GM23338 (cell line): ENCODE measurements around the gene PITX1. TPM values are rescaled to one million over a fixed set of nuclear protein-coding genes. Genes with fewer than 3 reads are reported as not detected.

ENCODE experiments used
- ATAC-seq: fragments of 200-7000 bp; cut with Tn5 transposase; 3 replicates; pipeline ENCODE4 v1.9.1; 2020
- DNase-seq: peaks from one replicate; pipeline ENCODE4 v3.0.0-alpha.2; 2015; ENCODE audit warnings: low spot score
- H2AFZ ChIP-seq: fragments of 200-600 bp; sonication (generic); 2 replicates; pipeline ENCODE4 v1.8.0; 2016; ENCODE audit warnings: antibody characterized with exemption, mild to moderate bottlenecking, moderate library complexity
- H3F3A ChIP-seq: fragments of 200-600 bp; sonication (generic); replicated peaks from 2 replicates; pipeline ENCODE4 v1.8.0; 2017; ENCODE audit warnings: antibody characterized with exemption, mixed run types, low read depth
- H3K27ac ChIP-seq: fragments of 200-600 bp; sonication (generic); 2 replicates; pipeline ENCODE4 v1.6.1; 2016; ENCODE audit warnings: low read depth
- H3K27me3 ChIP-seq: fragments of 200-600 bp; sonication (generic); 2 replicates; pipeline ENCODE4 v1.8.0; 2016; ENCODE audit warnings: mild to moderate bottlenecking, mixed run types, moderate library complexity; ENCODE audit not compliant: insufficient read depth
- H3K36me3 ChIP-seq: fragments of 200-600 bp; sonication (generic); 2 replicates; pipeline ENCODE4 v1.8.0; 2016; ENCODE audit warnings: mild to moderate bottlenecking; ENCODE audit not compliant: insufficient read depth
- H3K4me1 ChIP-seq: fragments of 200-600 bp; sonication (generic); 2 replicates; pipeline ENCODE4 v1.8.0; 2016; ENCODE audit warnings: mild to moderate bottlenecking, moderate library complexity; ENCODE audit not compliant: insufficient read depth
- H3K4me2 ChIP-seq: fragments of 200-600 bp; sonication (generic); 2 replicates; pipeline ENCODE4 v1.7.1; 2017; ENCODE audit warnings: mixed run types
- H3K4me3 ChIP-seq: fragments of 200-600 bp; sonication (generic); 2 replicates; pipeline ENCODE4 v1.6.1; 2016; ENCODE audit warnings: mixed run types
- H3K79me2 ChIP-seq: fragments of 200-600 bp; sonication (generic); replicated peaks from 2 replicates; pipeline ENCODE4 v1.8.0; 2017; ENCODE audit warnings: mild to moderate bottlenecking; ENCODE audit not compliant: insufficient read depth
- H3K9me2 ChIP-seq: fragments of 200-600 bp; sonication (generic); 2 replicates; pipeline ENCODE4 v1.8.0; 2017; ENCODE audit not compliant: insufficient read depth
- H4K20me1 ChIP-seq: fragments of 200-600 bp; sonication (generic); replicated peaks from 2 replicates; pipeline ENCODE4 v1.8.0; 2017; ENCODE audit warnings: mild to moderate bottlenecking; ENCODE audit not compliant: insufficient read depth
- H3K27ac Mint-ChIP-seq: 2 replicates; pipeline ENCODE4 v1.8.0; 2020; ENCODE audit warnings: inconsistent platforms, mild to moderate bottlenecking, moderate library complexity, mixed read lengths
- H3K27me3 Mint-ChIP-seq: 3 replicates; pipeline ENCODE4 v1.8.0; 2022; ENCODE audit warnings: low read depth, mild to moderate bottlenecking, moderate library complexity, mixed read lengths, inconsistent platforms; ENCODE audit not compliant: insufficient read depth, poor library complexity
- H3K36me3 Mint-ChIP-seq: 3 replicates; pipeline ENCODE4 v1.8.0; 2021; ENCODE audit warnings: low read depth, mild to moderate bottlenecking, inconsistent platforms, moderate library complexity, mixed read lengths
- H3K4me1 Mint-ChIP-seq: 3 replicates; pipeline ENCODE4 v1.8.0; 2020; ENCODE audit warnings: mild to moderate bottlenecking, inconsistent platforms, mixed read lengths
- H3K4me3 Mint-ChIP-seq: 3 replicates; pipeline ENCODE4 v1.8.0; 2021; ENCODE audit warnings: moderate library complexity, mild to moderate bottlenecking, inconsistent platforms, mixed read lengths
- H3K9me3 Mint-ChIP-seq: 3 replicates; pipeline ENCODE4 v1.8.0; 2020; ENCODE audit warnings: moderate library complexity, mild to moderate bottlenecking, inconsistent platforms, mixed read lengths
- CREB1 ChIP-seq: fragments of 250-450 bp; sonication (Bioruptor Pico); IDR thresholded peaks from 2 replicates; pipeline ENCODE4 v1.5.0; 2020; ENCODE audit warnings: low read depth, mild to moderate bottlenecking, moderate library complexity
- EZH2 ChIP-seq: fragments of 200-600 bp; sonication (generic); IDR thresholded peaks from one replicate; pipeline ENCODE4 v1.8.0; 2017; ENCODE audit warnings: antibody characterized with exemption, mild to moderate bottlenecking, low read depth; ENCODE audit not compliant: unreplicated experiment
- EZH2phosphoT487 ChIP-seq: fragments of 200-600 bp; sonication (generic); IDR thresholded peaks from one replicate; pipeline ENCODE4 v1.8.1; 2018; ENCODE audit warnings: antibody characterized with exemption; ENCODE audit not compliant: unreplicated experiment
- JUNB ChIP-seq: IDR thresholded peaks from one replicate; pipeline ENCODE4 v1.6.1; 2016; ENCODE audit warnings: antibody characterized with exemption; ENCODE audit not compliant: unreplicated experiment
- NANOG ChIP-seq: IDR thresholded peaks from 2 replicates; pipeline ENCODE4 v1.6.1; 2016; ENCODE audit warnings: antibody characterized with exemption, borderline replicate concordance
- ZNF331 ChIP-seq: fragments of 250-450 bp; sonication (Bioruptor Pico); IDR thresholded peaks from 2 replicates; pipeline ENCODE4 v1.5.0; 2020; ENCODE audit warnings: low read depth, mild to moderate bottlenecking, moderate library complexity
- ZNF462 ChIP-seq: fragments of 250-450 bp; sonication (Bioruptor Pico); IDR thresholded peaks from 2 replicates; pipeline ENCODE4 v1.5.0; 2020; ENCODE audit warnings: mild to moderate bottlenecking, moderate library complexity
- polyA plus RNA-seq: library from polyadenylated mRNA; unstranded; fragments of >200 nt; fragmentation: Nextera tagmentation; extraction: Ambion mirVana; gene quantifications from 2 replicates; pipeline ENCODE4 v1.2.1, GENCODE V29; 2016
- total RNA-seq: library from RNA; depleted of rRNA; stranded (reverse); fragments of >200 nt; shearing (Covaris generic); gene quantifications from 2 replicates; pipeline ENCODE4 v1.2.3, GENCODE V29; 2014
- TF ChIP-seq, protein P1 (sequence below): IDR thresholded peaks from one replicate; pipeline ENCODE4 v1.6.1; 2018; ENCODE audit warnings: antibody characterized with exemption; ENCODE audit not compliant: unreplicated experiment

PITX1 gene
- total and polyA plus RNA-seq, 2 experiments from 2014 or later: not detected

DNA sequence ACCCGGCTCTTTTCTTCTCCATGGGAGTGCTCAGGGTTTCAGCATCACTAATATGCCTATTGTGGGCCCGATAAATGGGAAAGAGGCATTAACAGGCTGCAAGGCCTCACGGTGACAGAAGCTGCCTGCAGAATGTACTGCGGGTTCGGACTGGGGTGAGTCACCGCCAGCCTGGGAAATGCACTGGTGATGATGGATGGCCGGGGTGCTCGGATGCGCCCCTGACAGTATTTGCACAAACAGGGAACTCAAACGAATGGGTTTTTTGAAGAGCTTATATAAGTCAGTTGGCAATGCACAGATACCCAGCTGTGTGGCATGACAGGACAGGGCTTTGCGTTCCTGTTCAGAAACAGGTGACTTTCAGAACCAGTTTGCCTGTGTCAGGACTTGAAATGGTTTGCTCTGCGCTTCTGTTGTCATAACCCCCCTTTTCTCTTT is 42.0 kb upstream of the PITX1 start:
- H3K27me3 ChIP-seq: 0 out of 2 replicates have a peak, but pooled peaks cover 4% of the 10 kb centered on the region
- H3K27me3 Mint-ChIP-seq: peaks cover 27% of the 10 kb centered on the region

DNA sequence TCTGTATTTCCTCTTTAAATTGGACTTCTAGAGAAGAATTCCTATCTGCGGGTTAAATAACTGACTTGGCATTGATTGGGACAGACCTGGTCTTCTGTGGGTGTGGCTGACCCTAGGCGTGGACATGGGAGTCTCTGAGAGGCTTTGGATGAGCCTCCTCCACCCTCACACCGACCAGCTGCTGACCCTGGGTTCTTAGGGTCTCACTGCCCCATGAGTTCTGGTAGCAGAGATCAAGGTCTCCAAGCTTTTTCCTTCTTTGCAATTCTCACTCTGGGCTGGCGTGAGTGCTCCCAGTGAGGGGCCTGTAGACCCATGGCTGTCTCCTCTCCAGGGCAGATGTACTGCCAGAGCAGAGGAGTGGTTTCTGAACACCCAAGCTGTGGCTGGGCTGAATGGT is 41.6 kb upstream of the PITX1 start:
- no peak for DNase-seq
- Mint-ChIP-seq H3K27me3 (peaks cover 26% of the 10 kb centered on the region), H3K36me3 (no peaks in the 10 kb centered on the region), H3K4me3 (no peak overlapping the region), H3K4me1 (peaks cover 20% of the 10 kb centered on the region), H3K27ac (no peak overlapping the region), H3K9me3 (no peaks in the 10 kb centered on the region)
- H3K4me3 ChIP-seq: no peak overlapping the region
- H3K27me3 ChIP-seq: 0 out of 2 replicates have a peak, but pooled peaks cover 4% of the 10 kb centered on the region
- no peaks in the 10 kb centered on the region for H3K79me2 ChIP-seq
- H3K4me2 ChIP-seq: no peak overlapping the region
- peaks cover 11% of the 10 kb centered on the region; the same call in 1 of the 2 replicates for H3K4me1 ChIP-seq
- H3F3A ChIP-seq: no peaks in the 10 kb centered on the region
- TF ChIP-seq CREB1 (CRISPR knock-in tag): no peak
- TF ChIP-seq NANOG: no peak
- no peak for TF ChIP-seq EZH2
- TF ChIP-seq, protein P1, sequence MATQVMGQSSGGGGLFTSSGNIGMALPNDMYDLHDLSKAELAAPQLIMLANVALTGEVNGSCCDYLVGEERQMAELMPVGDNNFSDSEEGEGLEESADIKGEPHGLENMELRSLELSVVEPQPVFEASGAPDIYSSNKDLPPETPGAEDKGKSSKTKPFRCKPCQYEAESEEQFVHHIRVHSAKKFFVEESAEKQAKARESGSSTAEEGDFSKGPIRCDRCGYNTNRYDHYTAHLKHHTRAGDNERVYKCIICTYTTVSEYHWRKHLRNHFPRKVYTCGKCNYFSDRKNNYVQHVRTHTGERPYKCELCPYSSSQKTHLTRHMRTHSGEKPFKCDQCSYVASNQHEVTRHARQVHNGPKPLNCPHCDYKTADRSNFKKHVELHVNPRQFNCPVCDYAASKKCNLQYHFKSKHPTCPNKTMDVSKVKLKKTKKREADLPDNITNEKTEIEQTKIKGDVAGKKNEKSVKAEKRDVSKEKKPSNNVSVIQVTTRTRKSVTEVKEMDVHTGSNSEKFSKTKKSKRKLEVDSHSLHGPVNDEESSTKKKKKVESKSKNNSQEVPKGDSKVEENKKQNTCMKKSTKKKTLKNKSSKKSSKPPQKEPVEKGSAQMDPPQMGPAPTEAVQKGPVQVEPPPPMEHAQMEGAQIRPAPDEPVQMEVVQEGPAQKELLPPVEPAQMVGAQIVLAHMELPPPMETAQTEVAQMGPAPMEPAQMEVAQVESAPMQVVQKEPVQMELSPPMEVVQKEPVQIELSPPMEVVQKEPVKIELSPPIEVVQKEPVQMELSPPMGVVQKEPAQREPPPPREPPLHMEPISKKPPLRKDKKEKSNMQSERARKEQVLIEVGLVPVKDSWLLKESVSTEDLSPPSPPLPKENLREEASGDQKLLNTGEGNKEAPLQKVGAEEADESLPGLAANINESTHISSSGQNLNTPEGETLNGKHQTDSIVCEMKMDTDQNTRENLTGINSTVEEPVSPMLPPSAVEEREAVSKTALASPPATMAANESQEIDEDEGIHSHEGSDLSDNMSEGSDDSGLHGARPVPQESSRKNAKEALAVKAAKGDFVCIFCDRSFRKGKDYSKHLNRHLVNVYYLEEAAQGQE: no peak
- TF ChIP-seq ZNF462 (CRISPR knock-in tag): no peak
- TF ChIP-seq ZNF331 (CRISPR knock-in tag): no peak
- no peak for TF ChIP-seq JUNB
- no peak for TF ChIP-seq EZH2phosphoT487
- H4K20me1 ChIP-seq: no peaks in the 10 kb centered on the region
- H3K9me2 ChIP-seq: no peaks in the 10 kb centered on the region
- H3K27ac ChIP-seq: no peak overlapping the region
- H2AFZ ChIP-seq: no peak overlapping the region
- no peaks in the 10 kb centered on the region for H3K36me3 ChIP-seq
- ATAC-seq: no peak

More for the DNA sequence above, 42.0 kb upstream of the PITX1 start:
- no peaks in the 10 kb centered on the region for H3K36me3 ChIP-seq
- H2AFZ ChIP-seq: no peak overlapping the region
- peaks cover 11% of the 10 kb centered on the region; the same call in 1 of the 2 replicates for H3K4me1 ChIP-seq
- no peaks in the 10 kb centered on the region for H3K36me3 Mint-ChIP-seq
- peaks cover under 1% of the 10 kb centered on the region; the same call in 1 of the 3 replicates for H3K9me3 Mint-ChIP-seq
- TF ChIP-seq ZNF331 (CRISPR knock-in tag): no peak
- H3K4me1 Mint-ChIP-seq: peaks cover 20% of the 10 kb centered on the region
- no peak overlapping the region for H3K4me3 Mint-ChIP-seq
- H3K4me2 ChIP-seq: no peak overlapping the region
- no peaks in the 10 kb centered on the region for H3K79me2 ChIP-seq
- DNase-seq (no peak), ATAC-seq (no peak)
- H3K27ac Mint-ChIP-seq: no peak overlapping the region
- no peak overlapping the region for H3K27ac ChIP-seq
- no peaks in the 10 kb centered on the region for H3F3A ChIP-seq
- no peaks in the 10 kb centered on the region for H3K9me2 ChIP-seq
- H4K20me1 ChIP-seq: no peaks in the 10 kb centered on the region
- no peak overlapping the region for H3K4me3 ChIP-seq
